ENCODE measurements around the gene SCN8A.

Gene SCN8A

GRCh38 chr12:51722431-51722830, 131.4 kb downstream of the SCN8A start:
- no peak for DNase-seq

GRCh38 chr12:51726161-51726560, 135.1 kb downstream of the SCN8A start:
- DNase-seq, result no peak

GRCh38 chr12:51726931-51727330, 135.9 kb downstream of the SCN8A start:
- no peak for DNase-seq

GRCh38 chr12:51729331-51729730, 138.3 kb downstream of the SCN8A start:
- no peak for DNase-seq

- no peak for DNase-seq
Observed at GRCh38 chr12:51730745-51731144, 139.7 kb downstream of the SCN8A start.

- DNase-seq, result no peak
Observed at GRCh38 chr12:51740536-51740935, 149.5 kb downstream of the SCN8A start.

- no peak for DNase-seq
Observed at GRCh38 chr12:51744235-51744634, 153.2 kb downstream of the SCN8A start.

GRCh38 chr12:51744957-51745356, 153.9 kb downstream of the SCN8A start:
- DNase-seq, result no peak

- no peak for DNase-seq
Observed at GRCh38 chr12:51746416-51746815, 155.4 kb downstream of the SCN8A start.

- DNase-seq, result no peak
Observed at GRCh38 chr12:51748235-51748634, 157.2 kb downstream of the SCN8A start.

- no peak for DNase-seq
Observed at GRCh38 chr12:51749206-51749985, 158.4 kb downstream of the SCN8A start.

GRCh38 chr12:51749986-51750317, 158.9 kb downstream of the SCN8A start:
- no peak for DNase-seq

- DNase-seq, result no peak
Observed at GRCh38 chr12:51751661-51752060, 160.6 kb downstream of the SCN8A start.

GRCh38 chr12:51752234-51752889, 161.3 kb downstream of the SCN8A start:
- no peak for DNase-seq

GRCh38 chr12:51753980-51754675, 163.1 kb downstream of the SCN8A start:
- DNase-seq, result no peak

- no peak for DNase-seq
Observed at GRCh38 chr12:51755251-51755650, 164.2 kb downstream of the SCN8A start.

GRCh38 chr12:51759175-51759574, 168.1 kb downstream of the SCN8A start:
- DNase-seq, result no peak

- DNase-seq, result no peak
Observed at GRCh38 chr12:51759695-51760094, 168.7 kb downstream of the SCN8A start.

- DNase-seq, result no peak
Observed at GRCh38 chr12:51760231-51760630, 169.2 kb downstream of the SCN8A start.

GRCh38 chr12:51763743-51764142, 172.7 kb downstream of the SCN8A start:
- no peak for DNase-seq

- DNase-seq, result no peak
Observed at GRCh38 chr12:51766067-51766676, 175.1 kb downstream of the SCN8A start.

- DNase-seq, result no peak
Observed at GRCh38 chr12:51771008-51771407, 180.0 kb downstream of the SCN8A start.

- no peak for DNase-seq
Observed at GRCh38 chr12:51773145-51773869, 182.3 kb downstream of the SCN8A start.
